Stimulated activated CD8-positive, alpha-beta memory T cell treated with anti-CD3 and anti-CD28 coated beads, Interleukin-4, amount 100 ng/mL, for 4 hours (primary cell): ENCODE data around the gene S100P.
"Not testable (repeated sequence)": the region's sequence is repeated elsewhere in the genome, so short reads cannot be mapped to it uniquely, and the experiment has no call there.

Experiments used
- DNase-seq, 2 donors: peaks; one replicate each; pipeline ENCODE4 v3.0.0-alpha.2; 2020; ENCODE audit warnings: low read depth in 2 of 2, low spot score in 1 of 2

S100P gene

GRCh38 chr4:6693231-6694176, at the start of gene S100P:
Gene S100P (plus strand): TSS chr4:6693878. CDS start chr4:6693933, 55 bp downstream.
- no peak for DNase-seq

- no peak for DNase-seq
Measured at GRCh38 chr4:6644792-6645530, 48.7 kb upstream of the S100P start.

- DNase-seq, result no peak
Measured at GRCh38 chr4:6647169-6647568, 46.5 kb upstream of the S100P start.

GRCh38 chr4:6647582-6648230, 46.0 kb upstream of the S100P start:
- DNase-seq, result no peak

- DNase-seq, result no peak
Measured at GRCh38 chr4:6649216-6649615, 44.5 kb upstream of the S100P start.

- DNase-seq, result not testable (repeated sequence)
Measured at GRCh38 chr4:6654211-6654610, 39.5 kb upstream of the S100P start.

GRCh38 chr4:6655291-6655690, 38.4 kb upstream of the S100P start:
- DNase-seq, result not testable (repeated sequence)

- no peak for DNase-seq
Measured at GRCh38 chr4:6655924-6656323, 37.8 kb upstream of the S100P start.

- DNase-seq, result no peak
Measured at GRCh38 chr4:6657242-6658208, 36.2 kb upstream of the S100P start.

- no peak for DNase-seq
Measured at GRCh38 chr4:6658209-6658595, 35.5 kb upstream of the S100P start.

GRCh38 chr4:6658597-6659075, 35.0 kb upstream of the S100P start:
- peak; percentile 14 to 30 for DNase-seq

- no peak for DNase-seq
Measured at GRCh38 chr4:6659897-6660296, 33.8 kb upstream of the S100P start.

GRCh38 chr4:6660430-6660829, 33.2 kb upstream of the S100P start:
- DNase-seq, result no peak

GRCh38 chr4:6662591-6662990, 31.1 kb upstream of the S100P start:
- DNase-seq, result no peak

GRCh38 chr4:6663596-6664393, 29.9 kb upstream of the S100P start:
- no peak for DNase-seq

GRCh38 chr4:6665320-6665654, 28.4 kb upstream of the S100P start:
- DNase-seq, result no peak

GRCh38 chr4:6668391-6668790, 25.3 kb upstream of the S100P start:
- no peak for DNase-seq

GRCh38 chr4:6671648-6672047, 22.0 kb upstream of the S100P start:
- no peak for DNase-seq

GRCh38 chr4:6672131-6672530, 21.5 kb upstream of the S100P start:
- DNase-seq, result no peak
